C4-2B (cell line): ENCODE results near the gene EVC.

Experiments
- CTCF ChIP-seq: fragments of 450-650 bp; conservative IDR thresholded peaks from 2 replicates; pipeline ENCODE4 v1.5.1; 2017; ENCODE audit warnings: mild to moderate bottlenecking
- ZFX ChIP-seq: fragments of 450-650 bp; IDR thresholded peaks from 2 replicates; pipeline ENCODE4 v1.6.1; 2017

DNA sequence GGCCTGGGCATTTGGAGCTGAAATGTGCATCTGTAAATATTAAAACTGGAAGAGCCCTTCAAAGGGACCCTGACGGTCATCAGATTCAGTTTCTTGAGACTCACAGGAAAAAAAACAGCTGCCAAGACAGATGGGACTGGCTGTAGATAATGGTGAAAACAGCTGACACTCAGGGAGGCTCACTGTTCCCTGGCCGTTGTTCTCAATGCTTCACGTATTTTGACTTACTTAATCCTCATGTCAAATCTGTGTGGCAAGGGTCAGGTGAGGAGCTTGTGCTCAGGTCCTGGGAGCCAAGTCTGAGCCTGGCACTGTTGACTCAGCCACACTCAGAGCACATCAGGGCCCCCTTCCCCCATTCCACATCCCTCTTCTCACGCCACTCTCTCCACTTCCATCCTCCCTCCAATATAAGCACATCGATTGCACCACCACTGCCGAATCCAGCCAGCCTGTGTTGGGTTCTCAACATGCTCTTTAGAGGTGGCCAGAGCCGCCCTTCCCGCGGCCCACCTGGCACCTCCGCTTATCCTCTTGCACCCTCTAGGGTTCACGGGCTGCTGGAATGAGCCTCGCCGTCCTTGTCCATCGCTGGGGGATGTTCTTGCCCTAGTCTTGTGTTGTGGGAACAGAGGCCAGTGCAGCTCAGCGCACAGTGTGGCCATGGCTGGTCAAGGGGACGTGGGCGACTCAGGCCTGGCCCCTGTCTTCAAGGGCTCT, 40.1 kb downstream of the EVC start:
- TF ChIP-seq CTCF: no peak
- TF ChIP-seq ZFX: no peak
